GM12873 (cell line): ENCODE measurements around the gene FBN3.

Experiments
- CTCF ChIP-seq: IDR thresholded peaks from 2 replicates; pipeline ENCODE4 v1.5.1; 2012; ENCODE audit warnings: low read depth, mild to moderate bottlenecking, moderate library complexity, low read length, control low read depth; ENCODE audit not compliant: insufficient read depth; ENCODE audit errors: missing control alignments

FBN3 gene

GRCh38 chr19:8174706-8175105, 25.3 kb upstream of the FBN3 start:
- no peak for TF ChIP-seq CTCF

GRCh38 chr19:8168537-8168936, 19.1 kb upstream of the FBN3 start:
- no peak for TF ChIP-seq CTCF

GRCh38 chr19:8167985-8168384, 18.6 kb upstream of the FBN3 start:
- no peak for TF ChIP-seq CTCF

- TF ChIP-seq CTCF, result no peak
Measured at GRCh38 chr19:8163759-8164158, 14.4 kb upstream of the FBN3 start.

GRCh38 chr19:8161135-8161646, 11.8 kb upstream of the FBN3 start:
- TF ChIP-seq CTCF, result no peak

- peak; percentile 75 for TF ChIP-seq CTCF
Measured at GRCh38 chr19:8158411-8159074, 9.2 kb upstream of the FBN3 start.

- TF ChIP-seq CTCF, result no peak
Measured at GRCh38 chr19:8155318-8155717, 5.9 kb upstream of the FBN3 start.
